ENCODE measurements around the gene FAM98A. TPM values are rescaled to one million over a fixed set of nuclear protein-coding genes. Genes with fewer than 3 reads are reported as not detected.

FAM98A gene
- total RNA-seq, 2 donors from 2014 or later, result 32.0 to 40.1 TPM

DNA sequence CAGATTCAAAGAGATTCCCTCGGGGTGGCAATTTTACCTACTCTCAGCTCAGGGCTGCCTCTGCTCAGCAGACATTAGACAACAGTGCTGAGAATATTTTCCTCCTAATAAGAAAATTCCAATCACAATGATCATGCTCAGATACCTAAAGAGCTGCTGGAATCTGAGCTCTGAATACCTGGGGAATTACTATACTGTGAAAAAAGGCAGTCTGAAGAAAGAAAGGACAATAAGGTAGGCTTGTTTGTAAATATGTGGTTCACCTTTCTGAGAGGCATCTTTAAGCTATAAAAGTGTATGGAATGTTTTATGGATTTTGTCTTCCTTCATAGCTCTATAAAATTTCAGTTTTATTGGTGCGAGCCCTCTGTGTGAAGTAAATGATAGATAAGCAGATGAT lies 34.2 kb upstream of the FAM98A start:
- TF ChIP-seq, protein P1, sequence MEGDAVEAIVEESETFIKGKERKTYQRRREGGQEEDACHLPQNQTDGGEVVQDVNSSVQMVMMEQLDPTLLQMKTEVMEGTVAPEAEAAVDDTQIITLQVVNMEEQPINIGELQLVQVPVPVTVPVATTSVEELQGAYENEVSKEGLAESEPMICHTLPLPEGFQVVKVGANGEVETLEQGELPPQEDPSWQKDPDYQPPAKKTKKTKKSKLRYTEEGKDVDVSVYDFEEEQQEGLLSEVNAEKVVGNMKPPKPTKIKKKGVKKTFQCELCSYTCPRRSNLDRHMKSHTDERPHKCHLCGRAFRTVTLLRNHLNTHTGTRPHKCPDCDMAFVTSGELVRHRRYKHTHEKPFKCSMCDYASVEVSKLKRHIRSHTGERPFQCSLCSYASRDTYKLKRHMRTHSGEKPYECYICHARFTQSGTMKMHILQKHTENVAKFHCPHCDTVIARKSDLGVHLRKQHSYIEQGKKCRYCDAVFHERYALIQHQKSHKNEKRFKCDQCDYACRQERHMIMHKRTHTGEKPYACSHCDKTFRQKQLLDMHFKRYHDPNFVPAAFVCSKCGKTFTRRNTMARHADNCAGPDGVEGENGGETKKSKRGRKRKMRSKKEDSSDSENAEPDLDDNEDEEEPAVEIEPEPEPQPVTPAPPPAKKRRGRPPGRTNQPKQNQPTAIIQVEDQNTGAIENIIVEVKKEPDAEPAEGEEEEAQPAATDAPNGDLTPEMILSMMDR (IDR thresholded peaks at IDR 0.05), result no peak
- DNase-seq (ENCODE audit: low spot score), result no peak
- no peaks in the 10 kb centered on the region for H3K9me3 ChIP-seq
- no peaks in the 10 kb centered on the region for H3K36me3 ChIP-seq
- no peak overlapping the region for H3K27ac ChIP-seq
- H3K27me3 ChIP-seq, result no peaks in the 10 kb centered on the region
- H3K4me1 ChIP-seq, result no peaks in the 10 kb centered on the region
- no peak overlapping the region for H3K4me3 ChIP-seq

DNA sequence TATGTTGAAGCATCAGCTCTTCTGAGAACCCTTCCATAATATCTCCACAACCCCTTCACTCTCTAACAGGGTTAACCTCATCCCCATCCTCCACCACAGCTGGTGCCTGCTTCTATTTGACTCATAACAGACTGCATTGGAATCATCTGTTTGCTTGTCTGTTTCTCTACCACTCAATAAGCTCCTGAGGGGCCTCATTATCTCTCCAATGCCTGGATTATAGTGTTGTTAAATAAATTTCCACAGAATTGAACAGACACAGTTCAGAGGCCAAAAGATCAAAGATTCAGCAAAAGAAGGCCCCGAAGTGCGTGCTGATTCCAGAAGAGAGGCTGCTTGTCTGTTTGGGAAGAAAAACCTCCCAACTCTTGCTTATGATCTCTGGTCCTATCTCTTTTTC lies 33.7 kb upstream of the FAM98A start:
- Histone ChIP-seq H3K4me1 (no peaks in the 10 kb centered on the region), H3K27ac (no peak overlapping the region), H3K9me3 (no peaks in the 10 kb centered on the region), H3K36me3 (no peaks in the 10 kb centered on the region), H3K4me3 (no peak overlapping the region), H3K27me3 (no peaks in the 10 kb centered on the region)
- no peak for DNase-seq (ENCODE audit: low spot score)
- TF ChIP-seq, protein P1 (IDR thresholded peaks at IDR 0.05), result no peak

DNA sequence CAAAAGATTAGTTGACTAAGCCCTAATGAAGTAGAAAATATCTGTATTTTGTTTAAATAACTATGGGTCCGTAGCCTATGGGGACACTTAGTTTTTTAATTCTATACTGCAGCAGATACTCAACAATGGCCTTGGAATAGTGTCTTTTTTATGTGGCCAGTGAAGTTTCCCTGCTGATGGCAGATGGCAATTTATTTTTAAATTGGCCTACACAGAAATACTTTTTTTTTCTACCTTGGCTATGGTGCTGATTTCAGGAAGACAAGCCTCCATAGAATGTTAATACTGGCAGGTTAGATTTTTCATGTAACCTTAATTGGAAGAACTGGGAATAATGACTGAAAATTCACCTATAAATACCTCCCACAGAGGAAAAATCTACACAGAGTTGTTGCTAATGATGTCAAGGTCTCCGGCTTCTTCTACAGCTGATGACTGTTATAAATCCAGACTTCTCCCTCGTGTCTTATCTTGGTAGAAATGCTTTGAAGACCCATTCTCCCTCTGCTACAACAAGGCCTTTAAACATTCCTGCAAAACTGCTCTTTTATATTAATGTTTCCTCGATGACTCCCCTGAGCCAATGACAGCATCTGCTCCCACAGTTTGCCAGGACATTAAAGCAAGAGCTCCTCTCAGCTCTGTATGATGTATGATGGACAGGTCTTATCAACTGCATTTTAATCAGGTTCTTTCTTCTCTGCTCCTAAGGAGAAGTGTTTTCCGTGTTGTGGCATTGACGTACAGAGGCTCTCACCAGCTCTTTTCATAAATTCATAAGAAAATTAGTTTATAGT lies 29.1 kb upstream of the FAM98A start:
- H3K4me1 ChIP-seq, result no peaks in the 10 kb centered on the region
- H3K27me3 ChIP-seq, result no peaks in the 10 kb centered on the region
- no peaks in the 10 kb centered on the region for H3K9me3 ChIP-seq
- no peak overlapping the region for H3K4me3 ChIP-seq
- TF ChIP-seq, protein P1 (IDR thresholded peaks at IDR 0.05), result no peak
- DNase-seq (ENCODE audit: low spot score), result no peak
- no peaks in the 10 kb centered on the region for H3K36me3 ChIP-seq
- no peak overlapping the region for H3K27ac ChIP-seq

DNA sequence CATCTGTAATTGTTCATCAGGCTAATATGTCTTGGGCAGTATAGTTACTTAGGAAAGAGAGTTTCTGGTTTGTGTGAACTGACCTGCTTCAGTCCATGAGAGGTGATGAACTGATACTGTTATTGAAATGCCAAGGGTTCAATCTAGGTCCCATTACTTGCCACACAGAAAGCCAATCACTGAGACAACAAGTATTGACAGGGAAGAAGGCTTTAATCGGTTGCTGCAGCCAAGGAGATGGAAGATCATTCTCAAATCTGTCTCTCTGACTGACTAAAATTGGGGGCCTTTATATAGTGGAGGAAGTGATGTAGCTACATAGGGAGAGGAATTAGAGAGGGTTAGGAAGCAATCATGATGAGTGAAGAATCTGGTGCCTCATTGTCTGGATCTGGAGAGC lies 19.9 kb upstream of the FAM98A start:
- Histone ChIP-seq H3K4me1 (no peaks in the 10 kb centered on the region), H3K27ac (no peak overlapping the region), H3K9me3 (no peaks in the 10 kb centered on the region), H3K36me3 (no peaks in the 10 kb centered on the region), H3K4me3 (no peak overlapping the region), H3K27me3 (no peaks in the 10 kb centered on the region)
- no peak for DNase-seq (ENCODE audit: low spot score)
- TF ChIP-seq, protein P1 (IDR thresholded peaks at IDR 0.05), result no peak

DNA sequence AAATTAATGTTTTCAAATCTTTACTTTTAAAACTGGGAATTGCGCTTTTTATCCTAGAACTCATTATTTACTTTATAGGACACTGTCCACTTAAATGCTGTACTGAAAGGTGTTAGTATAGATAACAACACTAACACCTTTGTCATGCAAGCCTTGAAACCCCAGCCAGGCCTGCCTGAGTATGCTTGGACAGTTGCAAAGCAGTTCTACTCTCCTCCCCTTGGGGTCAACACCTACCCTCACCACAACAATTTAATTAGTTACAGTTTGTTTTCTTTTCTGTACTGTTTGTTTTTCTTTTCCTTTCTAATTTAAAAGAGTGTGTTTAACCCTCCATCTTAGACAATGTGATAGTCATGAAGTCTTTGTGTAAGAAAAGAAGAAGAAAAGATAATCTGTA lies 18.9 kb upstream of the FAM98A start:
- no peak for DNase-seq (ENCODE audit: low spot score)
- no peak overlapping the region for H3K4me3 ChIP-seq
- no peaks in the 10 kb centered on the region for H3K27me3 ChIP-seq
- H3K9me3 ChIP-seq, result no peaks in the 10 kb centered on the region
- no peak overlapping the region for H3K27ac ChIP-seq
- H3K4me1 ChIP-seq, result peaks cover 0 to 4% of the 10 kb centered on the region in 2 donors
- H3K36me3 ChIP-seq, result no peaks in the 10 kb centered on the region
- TF ChIP-seq, protein P1 (IDR thresholded peaks at IDR 0.05), result no peak

DNA sequence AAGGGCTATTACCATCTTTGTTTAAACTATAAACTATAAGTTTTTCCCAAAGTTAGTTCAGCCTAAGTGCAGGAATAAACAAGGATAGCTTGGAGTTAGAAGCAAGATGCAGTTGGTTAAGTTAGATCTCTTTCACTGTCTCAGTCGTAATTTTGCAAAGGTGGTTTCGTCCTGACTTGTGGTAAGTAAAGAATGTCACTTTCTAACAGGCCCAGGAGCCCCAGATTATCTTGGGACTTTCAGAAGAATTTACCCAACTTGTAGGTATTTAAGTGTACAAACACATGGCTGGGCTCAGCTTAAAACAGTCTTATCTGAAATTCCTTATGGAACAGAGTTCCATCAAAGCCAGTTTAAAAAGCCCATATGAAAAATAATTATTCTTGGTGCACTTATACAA lies 18.3 kb upstream of the FAM98A start:
- DNase-seq (ENCODE audit: low spot score), result no peak
- H3K36me3 ChIP-seq, result no peaks in the 10 kb centered on the region
- no peak overlapping the region for H3K27ac ChIP-seq
- H3K27me3 ChIP-seq, result no peaks in the 10 kb centered on the region
- no peaks in the 10 kb centered on the region for H3K9me3 ChIP-seq
- TF ChIP-seq, protein P1 (IDR thresholded peaks at IDR 0.05), result no peak
- H3K4me1 ChIP-seq, result peaks cover 0 to 5% of the 10 kb centered on the region in 2 donors
- no peak overlapping the region for H3K4me3 ChIP-seq
